Activated naive CD4-positive, alpha-beta T cell treated with Interleukin-2 at 50 U/mL for 16 hours (primary cell): ENCODE results near the gene TMEM131.
"Not testable (repeated sequence)": the region's sequence is repeated elsewhere in the genome, so short reads cannot be mapped to it uniquely, and the experiment has no call there.

Experiments used
- DNase-seq: peaks from one replicate; pipeline ENCODE4 v3.0.0-alpha.2; 2020

The TMEM131 gene

DNA sequence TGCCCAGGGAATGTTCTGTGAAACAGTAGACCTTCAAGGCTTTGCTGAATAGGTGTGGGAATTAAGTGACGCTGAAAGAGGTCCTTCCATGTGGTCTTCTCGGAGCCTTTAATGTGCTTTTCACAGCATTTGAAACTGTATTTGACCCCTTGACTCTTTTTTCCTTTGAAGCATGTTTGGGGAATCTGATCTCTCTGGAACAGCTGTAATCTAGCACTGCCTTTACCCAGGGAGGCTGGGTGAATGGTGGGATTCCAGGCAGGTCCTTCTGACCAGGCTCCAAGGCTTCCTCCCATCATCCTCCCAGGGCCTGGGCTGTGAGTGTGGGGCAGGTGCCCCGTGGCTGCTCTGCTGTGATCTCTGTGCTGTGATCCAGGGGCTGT is 278.1 kb downstream of the TMEM131 start:
- DNase-seq, result no peak

DNA sequence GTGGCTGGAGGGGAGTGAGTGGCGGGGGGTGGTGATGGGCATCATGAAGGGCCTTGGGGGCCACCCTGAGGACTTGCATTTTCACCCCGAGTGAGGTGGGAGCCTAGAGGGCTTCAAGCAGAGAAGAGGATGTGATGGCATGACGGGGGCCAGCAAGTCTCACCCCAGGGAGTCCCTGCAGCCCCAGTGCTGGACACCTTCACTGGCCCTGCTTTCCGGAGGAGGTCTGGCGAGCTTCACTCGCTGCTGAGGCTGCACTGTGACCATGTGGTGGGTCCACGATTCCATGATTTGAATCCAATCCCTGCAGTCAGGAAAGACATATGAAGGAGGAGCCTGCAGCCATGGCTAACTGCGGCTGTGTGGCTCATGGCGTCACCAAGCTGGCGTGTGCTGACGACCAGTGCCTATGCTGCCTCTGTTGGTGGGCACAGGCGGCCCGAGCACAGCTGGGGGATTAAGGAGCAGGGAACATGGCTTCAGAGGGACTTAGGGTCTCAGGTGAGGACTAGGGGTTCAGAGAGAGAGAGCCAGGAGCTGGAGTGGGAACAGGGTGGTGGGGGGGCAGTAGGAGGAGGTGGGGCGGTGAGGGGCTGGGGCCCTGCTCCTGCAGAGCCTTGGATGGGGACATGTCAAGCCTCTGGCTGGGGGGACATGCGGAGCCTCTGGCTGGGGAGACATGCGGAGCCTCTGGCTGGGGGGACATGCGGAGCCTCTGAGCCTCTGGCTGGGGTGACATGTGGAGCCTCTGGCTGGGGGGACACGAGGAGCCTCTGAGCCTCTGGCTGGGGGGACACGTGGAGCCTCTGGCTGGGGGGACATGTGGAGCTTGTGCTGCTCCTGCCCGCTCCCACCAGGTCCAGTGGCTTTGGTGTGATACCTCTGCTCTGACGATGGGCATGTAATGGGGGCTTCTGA is 278.8 kb downstream of the TMEM131 start:
- no peak for DNase-seq

DNA sequence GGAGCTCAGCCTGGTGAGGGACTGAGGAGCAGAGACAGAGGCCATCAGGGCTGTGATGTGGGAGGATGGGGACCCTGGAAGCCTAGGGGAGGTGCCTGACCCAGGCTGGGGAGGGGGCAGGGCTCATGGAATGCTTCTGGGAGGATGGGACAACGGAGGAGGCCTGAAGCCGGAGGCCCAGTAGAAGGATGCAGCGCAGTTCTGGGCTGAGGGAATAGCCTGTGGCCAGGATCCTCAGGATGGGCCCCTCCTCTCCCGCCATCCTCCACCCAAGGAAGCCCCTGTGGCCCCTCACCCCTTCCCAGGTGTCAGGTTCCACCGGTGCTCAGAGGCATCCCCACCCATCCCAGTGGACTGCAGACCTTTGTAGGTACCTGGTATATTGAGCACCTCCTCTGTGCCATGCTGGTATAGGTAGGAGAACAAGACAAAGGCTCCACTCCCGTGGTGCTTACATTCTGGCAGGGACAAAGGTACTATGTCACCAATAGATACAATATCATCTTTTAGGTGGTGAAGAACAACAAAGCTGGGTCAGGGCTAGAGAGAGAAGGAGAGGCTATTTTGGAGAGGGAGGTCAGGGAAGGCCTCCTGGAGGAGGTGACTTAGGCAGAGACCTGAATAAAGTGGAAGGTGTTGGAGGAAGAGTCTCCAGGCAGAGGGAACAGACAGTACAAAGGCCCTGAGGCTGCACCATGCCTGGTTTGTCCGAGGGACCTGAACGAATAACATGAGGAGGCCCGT is 279.6 kb downstream of the TMEM131 start:
- DNase-seq, result no peak

DNA sequence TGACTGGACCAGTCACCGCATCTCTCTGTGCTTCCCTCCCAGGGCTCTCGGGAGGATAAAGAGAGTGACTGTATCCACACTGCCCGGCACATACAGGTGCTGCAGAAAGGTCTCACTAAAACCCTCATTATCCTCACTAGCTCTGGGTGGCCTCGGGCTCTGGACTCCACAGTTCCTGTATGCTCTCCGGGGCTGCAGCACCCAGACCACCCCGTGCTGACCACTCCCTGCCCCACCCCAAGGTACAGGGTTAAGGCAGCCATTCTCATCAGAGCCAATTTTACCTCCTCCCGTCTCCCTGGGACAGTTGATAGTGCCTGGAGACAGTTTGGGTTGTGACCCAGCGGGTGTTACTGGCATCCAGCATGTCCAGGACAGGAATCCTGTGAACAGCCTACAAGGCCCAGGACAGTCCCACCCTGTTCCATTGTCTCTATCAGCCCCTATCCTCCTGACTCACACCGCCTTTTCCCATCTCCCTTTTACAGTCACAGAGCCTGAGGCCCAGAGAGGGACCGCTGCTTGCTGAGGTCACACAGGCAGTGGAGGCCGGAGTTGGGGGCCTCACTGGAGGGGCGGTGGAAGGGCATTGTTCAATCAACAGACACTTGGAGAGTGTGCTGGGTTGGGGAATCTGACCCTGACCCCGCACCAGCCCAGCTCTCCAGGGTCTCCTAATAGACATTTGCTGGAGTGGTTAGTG is 280.6 kb downstream of the TMEM131 start:
- no peak for DNase-seq

DNA sequence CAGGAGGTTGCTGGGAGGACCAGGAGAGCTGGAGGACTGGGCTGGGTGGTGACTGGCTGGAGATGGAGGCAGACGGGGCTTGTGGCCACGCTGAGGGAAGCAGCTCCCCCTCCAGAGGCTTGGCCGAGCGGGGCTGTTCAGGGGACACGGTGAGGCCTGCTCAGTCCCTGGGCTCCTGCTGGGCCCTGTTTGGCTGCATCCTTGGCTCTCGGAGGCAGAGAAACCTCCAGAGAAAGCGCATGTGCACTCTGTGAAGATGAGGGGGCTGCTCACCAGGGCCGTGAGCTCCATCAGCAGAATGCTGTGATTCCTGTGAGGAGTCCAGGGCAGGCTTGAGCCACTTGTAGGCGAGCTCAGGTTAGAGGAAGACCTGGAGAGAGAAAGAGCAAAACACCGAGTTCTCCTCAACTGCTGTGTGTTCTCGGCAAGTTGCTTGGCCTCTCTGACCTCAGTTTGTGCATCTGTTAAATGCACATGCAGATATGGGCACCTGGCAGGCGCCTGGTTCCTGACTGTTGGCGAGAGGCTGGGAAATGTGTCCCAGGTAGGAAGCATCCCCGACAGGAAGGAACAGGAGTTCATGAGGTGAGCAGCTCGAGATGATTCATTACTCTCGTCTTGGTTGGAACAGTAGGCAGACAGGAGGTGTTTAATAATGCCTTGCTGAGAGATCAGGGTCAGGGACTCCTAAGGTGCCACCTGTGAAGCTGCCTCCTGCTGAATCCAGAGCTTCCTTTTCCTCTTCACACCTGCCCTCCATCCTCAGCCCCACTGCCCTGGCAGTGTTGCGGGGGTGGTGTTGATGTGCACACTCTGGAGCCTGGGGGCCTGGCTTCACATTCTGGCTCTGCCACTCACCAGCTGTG is 281.4 kb downstream of the TMEM131 start:
- peak; percentile 33 for DNase-seq

DNA sequence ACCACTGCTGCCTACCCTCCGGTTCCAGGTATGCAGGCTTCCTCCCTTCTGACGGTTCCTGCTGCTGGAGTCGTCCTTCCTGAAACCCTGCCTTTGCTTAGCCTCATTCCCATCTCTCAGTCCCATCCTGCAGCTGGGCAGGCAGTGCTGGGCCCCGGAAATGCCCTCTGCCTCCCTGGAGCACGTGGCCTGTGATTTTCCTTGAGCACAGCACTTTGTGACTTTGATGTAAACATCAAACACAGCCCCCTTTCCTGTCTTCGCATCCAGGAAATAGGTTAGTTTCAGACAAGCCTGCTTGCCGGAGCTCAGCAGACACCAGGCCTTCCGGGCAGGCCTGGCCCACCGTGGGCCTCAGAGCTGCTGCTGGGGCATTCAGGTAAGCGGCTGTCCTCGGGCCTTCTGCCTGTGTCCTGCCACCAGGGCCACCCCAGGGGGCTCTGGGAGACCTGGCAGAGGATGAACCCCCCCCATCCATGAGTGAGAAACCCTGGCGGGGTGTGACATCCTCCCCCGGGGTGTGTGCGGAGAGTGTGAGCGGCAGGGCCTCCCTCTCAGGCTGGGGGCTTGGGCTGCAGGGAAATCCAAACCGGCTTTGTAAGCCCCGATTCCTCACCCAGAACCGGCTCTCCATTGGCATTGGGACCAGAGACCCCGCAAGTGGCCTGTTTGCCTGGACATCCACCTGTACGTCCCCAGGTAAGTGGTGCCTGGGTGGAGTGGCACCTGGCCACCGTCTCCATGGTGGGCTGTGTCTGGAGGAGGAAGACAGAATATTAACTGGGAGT is 282.3 kb downstream of the TMEM131 start, which contains the start of gene ZAP70:
TSS of gene ZAP70 (plus strand) at position 281 of the 788 bp plus-strand sequence. CDS start 10,461 bp downstream, outside the sequence.
- peak; percentile 62 for DNase-seq

DNA sequence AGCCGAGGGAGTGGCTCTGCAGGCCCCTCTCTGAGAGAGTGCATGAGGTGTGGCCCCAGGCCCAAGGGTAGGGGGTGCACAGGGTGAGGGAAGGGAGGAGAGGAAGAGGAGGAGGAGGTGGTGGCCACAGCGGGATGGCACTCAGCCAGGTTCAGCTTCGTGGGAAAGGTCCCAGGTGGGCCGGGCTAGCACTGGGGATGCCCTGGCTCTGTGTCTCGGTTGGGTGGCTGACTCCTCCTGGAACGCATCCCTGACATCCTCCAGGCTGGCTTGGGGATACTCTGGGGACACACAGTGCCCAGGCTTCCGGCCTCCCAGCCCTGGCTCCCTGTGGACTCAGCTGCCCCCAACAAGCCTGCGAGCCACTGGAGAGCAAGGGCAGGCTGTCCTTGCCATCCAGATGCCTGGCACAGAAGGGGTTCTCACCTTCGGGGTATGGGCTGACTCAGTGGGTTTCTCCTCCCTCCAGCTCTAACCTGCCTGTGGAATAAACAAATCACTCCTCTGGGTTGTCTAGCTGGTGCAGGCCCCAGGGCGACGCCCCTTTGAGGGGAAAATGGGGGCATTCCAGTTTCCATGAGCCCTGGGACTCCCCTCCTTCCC is 283.0 kb downstream of the TMEM131 start:
- DNase-seq, result peak; percentile 63

DNA sequence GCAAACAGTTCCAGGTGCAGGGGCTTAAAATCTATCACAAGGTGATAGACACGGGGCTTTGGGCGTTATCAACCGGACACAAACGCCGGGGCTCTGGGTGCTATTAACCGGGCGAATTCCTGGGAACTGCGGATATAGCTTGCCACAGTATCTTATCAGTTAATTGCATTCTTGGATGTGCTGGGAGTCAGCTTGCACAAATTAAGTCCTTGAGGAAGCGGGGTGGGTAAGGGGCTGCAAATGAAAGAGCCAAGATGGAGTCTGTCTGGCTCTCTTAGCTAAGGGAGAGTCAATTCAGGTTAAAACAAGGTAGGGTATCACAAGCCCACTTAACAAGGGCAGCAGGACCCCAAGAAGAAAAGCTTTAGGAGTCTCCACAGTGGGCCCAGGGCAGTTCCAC is 283.6 kb downstream of the TMEM131 start:
- DNase-seq, result not testable (repeated sequence)

DNA sequence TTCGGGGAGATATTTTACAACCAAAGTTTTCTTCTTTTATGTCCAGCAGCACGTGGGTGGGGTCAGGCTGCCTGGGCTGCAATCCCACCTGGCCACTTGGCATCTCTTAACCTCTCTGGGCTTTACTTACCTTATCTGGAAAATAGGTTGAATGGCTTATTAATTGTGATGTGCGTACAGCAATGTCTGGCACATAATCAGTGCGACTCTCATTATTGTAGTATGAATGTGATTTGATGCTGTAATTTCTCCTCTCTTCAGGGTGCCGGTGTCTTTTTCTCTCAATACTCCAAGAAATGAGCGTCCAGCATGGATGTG is 284.4 kb downstream of the TMEM131 start:
- no peak for DNase-seq

DNA sequence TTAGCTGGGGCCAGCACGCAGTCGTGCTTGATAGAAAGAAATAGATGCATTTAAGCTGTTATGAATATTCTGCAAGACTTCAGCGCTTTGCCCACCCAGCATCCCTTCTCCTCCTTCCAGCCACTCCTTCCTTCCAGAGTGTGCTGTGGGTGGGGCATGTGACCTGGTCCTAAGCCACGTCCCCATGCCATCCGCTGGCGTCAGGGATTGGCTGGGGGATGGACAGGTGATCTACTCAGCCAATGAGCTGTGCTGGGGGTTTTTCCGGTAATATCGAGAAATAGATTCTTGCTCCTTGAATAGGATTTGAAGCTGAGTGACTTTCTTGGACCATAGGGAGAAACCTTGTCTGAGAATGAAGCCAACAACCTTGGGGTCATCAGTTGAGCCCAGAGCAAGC is 287.1 kb downstream of the TMEM131 start:
- no peak for DNase-seq

DNA sequence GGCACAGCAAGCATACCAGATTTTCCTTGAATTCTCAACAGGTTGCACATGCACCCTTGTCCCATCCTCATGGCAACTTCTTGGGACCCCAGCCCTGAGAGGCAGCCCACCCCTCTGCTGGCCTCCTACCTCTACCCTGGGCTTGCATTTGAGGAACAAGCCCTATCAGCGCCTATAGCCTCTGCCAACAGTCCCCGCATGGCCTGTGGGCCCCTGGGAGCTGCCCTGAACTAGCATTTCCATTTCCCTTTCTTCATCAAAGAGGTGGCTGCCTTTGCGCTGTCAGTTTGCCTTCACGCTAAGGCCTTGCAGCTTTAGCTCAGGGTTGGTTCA is 287.7 kb downstream of the TMEM131 start:
- no peak for DNase-seq

DNA sequence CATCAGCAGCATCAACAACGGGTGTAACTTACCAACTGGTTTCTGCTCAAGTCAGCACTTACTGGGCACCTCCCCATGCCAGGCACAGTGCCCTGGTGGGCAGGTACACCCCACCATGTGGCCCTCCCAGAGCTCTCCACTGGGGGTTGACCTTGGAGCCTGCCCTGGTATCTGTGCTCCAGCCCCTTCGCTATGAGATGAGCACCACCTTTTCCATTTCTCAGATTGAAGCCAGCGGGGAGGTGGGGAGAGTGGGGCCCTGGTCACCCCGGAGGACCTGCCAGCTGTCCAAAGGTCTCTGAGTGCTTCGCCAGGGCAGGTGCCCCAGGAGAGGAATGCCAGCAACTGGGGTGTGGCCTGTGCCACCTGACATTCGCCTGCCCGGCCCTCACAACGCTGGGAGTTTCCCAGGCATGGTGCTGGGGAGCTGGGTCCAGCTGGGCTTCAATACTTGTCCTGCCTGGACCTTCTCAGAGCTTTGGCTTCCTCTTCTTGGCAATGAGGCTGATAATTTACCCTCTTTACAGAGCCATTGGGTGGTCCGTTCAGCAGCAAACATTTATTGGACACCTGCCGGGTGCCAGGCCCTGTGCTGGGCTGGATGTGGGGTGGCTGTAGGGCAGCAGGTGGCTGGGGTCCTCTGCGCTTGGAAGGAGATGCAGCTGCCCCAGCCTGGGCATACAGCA is 288.2 kb downstream of the TMEM131 start:
- DNase-seq, result no peak

DNA sequence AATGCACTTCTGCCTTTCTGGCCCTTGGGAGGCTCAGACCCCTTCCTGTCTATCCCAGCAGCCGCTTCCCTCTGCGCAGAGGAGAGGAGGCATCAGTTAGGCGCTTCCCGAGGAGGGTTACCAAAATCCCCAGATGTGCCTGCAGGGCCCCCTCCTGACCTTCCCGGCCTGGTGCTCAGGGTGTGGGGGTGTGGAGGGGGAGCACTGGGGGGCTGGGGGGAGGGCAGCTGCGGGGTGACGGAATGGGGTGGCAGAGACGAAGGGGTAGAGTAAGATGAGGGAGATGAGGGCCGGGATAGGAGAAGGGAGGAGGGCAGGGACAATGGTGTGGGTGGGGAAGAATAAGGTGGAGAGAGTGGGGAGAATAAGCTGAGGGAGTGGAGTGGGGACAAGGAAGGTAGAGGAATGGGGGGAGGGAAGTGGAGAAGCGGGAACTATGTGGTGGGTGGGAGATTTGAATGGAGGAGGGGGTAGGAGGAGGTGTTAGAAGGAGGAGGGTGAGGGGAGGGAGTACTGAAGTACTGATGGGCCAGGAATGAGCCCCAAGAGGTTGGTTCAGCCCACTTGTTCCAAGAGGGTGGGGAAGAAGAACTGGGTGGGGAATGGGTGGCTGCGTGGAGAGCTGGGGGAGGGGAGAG is 288.9 kb downstream of the TMEM131 start:
- DNase-seq, result no peak
